HG03457 (cell line): ENCODE results near the gene R3HDM2.
"Not testable (repeated sequence)": the region's sequence is repeated elsewhere in the genome, so short reads cannot be mapped to it uniquely, and the experiment has no call there.

Experiments used
- ATAC-seq: cut with Tn5 transposase; IDR thresholded peaks from one replicate; pipeline ENCODE4 v1.9.1; 2021; ENCODE audit warnings: moderate number of reproducible peaks; ENCODE audit not compliant: unreplicated experiment

R3HDM2 gene

DNA sequence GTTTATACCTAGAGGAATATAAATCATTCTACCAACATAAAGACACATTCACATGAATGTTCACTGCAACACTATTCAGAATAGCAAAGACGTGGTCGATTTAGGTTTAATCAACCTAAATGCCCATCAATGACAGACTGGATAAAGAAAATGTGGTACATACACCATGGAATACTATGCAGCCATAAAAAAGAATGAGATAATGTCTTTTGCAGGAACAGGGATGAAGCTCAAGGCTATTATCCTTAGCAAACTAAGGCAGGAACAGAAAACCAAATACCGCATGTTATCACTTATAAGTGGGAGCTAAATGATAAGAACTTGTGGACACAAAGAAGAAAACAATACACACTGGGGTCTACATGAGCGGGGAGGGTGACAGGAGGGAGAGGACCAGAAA, 94.5 kb downstream of the R3HDM2 start:
- ATAC-seq, result not testable (repeated sequence)

GRCh38 chr12:57334219-57334618, 96.6 kb downstream of the R3HDM2 start:
- ATAC-seq, result no peak

DNA sequence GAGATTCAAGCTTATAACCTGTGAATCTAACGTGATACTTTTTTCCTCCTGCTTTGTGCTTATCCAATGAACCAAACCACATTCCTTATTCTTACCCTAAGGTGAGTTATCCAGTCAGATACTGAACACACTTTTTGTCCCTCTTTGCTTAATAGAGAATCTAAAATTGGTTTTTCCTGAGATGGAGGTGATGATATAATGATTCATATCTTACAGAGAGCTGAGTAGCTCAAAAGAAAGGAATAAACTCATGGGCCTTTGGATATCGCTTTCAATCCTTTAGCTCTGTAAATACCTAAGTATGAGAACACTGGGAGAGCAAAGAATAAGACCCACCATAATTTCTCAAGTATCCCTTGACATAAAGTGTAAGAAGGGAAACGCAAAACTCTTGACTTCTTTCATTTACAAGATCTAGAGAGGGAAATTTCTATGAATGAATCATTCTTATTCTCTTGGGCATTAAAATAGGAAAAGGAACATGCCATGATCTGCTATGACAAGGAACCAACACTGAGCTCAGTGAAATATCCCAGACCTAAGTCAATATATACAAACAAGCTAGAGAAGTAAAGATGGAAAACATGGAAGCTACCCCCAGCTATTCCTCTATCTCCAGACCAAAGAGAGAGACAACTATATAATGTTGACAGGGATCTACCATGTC, 98.1 kb downstream of the R3HDM2 start:
- ATAC-seq, result no peak

DNA sequence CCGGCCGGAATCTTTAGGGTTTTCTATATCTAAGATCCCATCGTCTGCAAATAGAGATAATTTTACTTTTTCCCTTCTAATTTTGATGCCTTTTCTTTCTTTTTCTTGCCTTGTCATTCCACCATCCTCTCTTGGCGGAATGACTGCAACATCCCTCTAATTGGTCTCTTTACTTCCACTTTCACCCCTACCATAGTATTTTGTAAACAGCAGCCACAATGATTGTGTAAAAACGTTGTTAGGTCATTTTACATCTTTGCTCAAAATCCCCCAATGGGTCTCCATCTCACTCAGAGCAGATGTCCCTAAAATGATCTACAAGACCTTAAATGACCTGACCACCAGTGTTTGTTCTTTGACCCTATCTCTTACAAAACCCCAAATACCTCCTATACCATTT, 99.9 kb downstream of the R3HDM2 start:
- ATAC-seq, result no peak

DNA sequence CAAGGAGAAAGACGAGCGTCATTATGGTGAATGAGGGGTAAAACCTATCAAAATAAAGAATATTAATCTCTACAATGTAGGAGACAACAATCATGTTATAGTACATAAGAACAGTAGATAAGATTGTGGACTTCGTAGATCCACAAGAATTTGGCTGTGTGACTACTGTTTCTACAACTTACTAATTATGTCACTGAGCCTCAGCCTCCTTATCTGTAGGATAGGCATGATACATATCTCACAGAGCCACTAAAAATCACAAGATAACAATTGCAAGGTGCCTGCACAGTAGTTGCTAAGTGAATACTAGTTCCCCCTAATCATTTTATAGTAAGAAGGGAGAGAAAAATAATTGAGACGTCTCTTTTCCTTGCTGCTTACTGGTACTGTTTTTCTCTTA, 101.6 kb downstream of the R3HDM2 start:
- ATAC-seq, result no peak

DNA sequence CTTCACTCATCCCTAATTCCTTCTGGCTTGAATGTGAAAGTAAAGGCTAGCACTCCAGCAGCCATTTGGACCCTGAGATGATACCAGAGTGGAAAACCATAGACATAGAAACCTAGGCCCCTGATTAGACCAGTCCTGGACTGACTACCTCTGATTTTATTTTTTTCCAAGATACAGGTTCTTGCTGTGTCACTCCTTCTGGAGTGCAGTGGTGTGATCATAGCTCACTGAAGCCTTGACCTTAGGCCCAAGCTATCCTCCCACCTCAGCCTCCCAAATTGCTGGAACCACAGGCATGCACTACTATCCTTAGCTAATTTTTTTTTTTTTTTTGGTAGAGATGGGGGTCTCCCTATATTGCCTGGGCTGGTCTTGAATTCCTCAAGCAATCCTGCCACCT, 105.4 kb downstream of the R3HDM2 start:
- ATAC-seq, result no peak

DNA sequence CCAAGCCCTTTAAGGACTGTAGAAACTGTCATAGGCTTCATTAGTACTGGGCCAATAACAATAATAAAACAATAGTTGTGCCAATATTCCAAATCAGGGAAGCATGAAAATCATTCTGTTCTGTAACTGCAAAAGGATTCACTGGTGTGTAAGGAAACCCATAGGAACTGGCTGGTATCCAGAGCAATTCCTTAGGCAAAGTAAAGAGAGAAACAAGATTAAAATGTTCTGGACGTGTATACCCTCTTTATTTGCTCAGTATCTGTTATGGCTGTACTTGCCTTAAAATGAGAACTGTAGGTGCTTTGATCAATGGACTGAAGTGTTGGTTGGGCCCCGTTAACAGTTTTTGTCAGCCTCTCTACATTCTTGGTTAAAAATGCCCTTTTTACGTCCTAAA, 107.4 kb downstream of the R3HDM2 start:
- ATAC-seq, result no peak

DNA sequence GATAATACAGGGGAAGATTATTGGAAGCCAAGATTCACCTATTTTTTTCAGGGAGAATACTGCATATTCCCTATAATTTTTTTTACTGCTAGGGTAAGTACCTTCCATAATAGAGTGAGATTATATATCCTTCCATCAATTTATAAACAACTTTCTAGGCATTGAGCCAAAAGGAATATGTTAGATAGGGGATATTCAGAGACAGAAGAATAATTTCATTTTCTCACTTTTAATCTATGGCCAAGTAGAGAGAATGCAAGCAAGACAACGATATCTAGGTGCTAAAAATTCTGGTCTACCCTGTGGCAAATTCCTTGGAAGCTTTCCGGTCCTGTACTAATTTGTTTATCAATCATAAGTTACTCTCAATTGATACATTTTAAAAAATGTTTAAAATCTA, 110.2 kb downstream of the R3HDM2 start:
- no peak for ATAC-seq

DNA sequence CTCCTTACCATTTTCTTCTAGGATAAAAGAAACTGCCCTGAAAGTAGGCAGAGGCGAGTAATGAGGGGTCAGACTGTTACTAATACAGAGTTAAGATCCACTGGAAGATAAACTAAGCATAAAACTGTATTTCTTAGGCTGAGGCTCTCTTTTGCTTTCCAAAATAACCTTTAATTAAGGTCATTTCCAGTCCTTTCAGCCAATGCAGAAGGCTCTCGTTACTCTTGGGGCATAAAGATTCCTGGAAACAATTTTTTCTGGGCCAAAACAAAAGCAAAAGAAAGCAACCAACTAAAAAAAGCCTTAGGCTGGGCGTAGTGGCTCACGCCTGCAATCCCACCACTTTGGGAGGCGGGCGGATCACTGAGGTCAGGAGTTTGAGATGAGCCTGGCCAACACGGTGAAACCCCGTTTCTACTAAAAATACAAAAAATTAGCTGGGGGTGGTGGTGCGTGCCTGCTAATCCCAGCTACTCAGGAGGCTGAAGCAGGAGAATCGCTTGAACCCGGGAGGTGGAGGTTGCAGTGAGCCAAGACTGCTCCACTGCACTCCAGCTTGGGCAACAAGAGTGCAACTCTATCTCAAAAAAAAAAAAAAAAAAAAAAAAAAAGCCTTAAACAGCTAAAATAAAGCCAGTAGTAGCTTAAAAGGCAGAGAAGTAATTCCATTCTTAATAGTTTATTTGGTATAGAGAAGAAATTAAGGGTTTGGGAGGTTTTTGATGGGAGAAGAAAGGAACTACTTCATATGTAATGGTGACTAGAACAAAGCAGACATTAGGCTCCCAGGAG, 111.0 kb downstream of the R3HDM2 start:
- no peak for ATAC-seq

DNA sequence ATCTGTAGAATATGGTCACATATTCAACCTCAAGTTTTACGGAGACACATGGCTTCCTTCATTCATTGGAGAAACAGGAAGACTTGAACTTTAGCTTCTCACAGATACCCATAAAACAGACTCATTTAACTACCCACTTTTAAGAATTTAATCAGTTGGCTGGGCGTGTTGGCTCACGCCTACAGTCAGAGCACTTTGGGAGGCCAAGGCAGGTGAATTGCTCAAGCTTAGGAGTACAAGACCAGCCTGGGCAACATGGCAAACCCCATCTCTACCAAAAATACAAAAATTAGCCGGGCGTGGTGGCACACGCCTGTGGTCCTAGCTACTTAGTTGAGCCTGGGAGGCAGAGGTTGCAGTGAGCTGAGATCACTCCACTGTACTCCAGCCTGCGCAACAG, 115.2 kb downstream of the R3HDM2 start:
- no peak for ATAC-seq

DNA sequence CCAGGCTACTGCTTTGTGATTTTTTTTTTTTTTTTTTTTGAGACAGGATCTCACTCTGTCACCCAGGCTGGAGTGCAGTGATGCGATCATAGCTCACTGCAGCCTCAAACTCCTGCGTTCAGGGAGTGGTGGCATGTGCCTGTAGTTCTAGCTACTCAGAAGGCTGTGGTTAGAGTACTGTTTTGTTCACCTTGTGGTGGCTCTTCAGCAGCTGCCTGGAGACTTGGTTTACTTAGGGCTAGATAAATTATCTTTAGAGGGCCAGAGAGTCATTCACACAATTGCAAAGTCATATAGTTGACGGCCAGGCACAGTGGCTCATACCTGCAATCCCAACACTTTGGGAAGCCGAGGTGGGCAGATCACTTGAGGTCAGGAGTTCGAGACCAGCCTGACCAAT, 118.6 kb downstream of the R3HDM2 start:
- not testable (repeated sequence) for ATAC-seq

- no peak for ATAC-seq
Observed at GRCh38 chr12:57309420-57309819, 121.4 kb downstream of the R3HDM2 start.

- ATAC-seq, result no peak
Observed at GRCh38 chr12:57300961-57301584, 129.8 kb downstream of the R3HDM2 start.

DNA sequence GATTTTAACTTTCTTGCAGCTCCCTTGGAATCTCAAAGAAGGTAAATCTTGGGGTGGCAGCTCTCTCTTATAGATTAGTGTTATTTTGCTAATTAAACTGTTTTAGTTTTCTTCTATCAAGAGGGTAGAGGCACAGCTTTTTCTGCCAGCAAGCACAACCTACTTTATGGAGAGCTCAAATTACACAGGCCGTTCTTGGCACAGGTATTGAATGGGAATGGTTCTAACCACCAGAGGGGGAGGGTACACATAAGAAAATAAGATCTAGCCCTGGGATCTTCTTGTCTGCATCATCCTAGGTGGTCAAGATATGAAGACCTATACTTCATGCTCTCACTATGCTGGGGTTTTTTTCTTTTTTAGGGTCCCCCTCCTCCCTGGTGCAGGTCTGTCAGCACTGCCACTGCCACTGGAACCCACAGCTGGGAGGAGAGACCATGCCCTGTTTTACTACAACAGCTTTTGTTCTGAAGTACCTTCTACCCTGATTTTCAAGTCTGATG, 131.3 kb downstream of the R3HDM2 start:
- ATAC-seq, result no peak

- ATAC-seq, result no peak
Observed at GRCh38 chr12:57296291-57296690, 134.6 kb downstream of the R3HDM2 start.

- ATAC-seq, result not testable (repeated sequence)
Observed at GRCh38 chr12:57282073-57282472, 148.8 kb downstream of the R3HDM2 start.

- peak; percentile 82 for ATAC-seq
Observed at GRCh38 chr12:57280211-57281062, 150.4 kb downstream of the R3HDM2 start.

DNA sequence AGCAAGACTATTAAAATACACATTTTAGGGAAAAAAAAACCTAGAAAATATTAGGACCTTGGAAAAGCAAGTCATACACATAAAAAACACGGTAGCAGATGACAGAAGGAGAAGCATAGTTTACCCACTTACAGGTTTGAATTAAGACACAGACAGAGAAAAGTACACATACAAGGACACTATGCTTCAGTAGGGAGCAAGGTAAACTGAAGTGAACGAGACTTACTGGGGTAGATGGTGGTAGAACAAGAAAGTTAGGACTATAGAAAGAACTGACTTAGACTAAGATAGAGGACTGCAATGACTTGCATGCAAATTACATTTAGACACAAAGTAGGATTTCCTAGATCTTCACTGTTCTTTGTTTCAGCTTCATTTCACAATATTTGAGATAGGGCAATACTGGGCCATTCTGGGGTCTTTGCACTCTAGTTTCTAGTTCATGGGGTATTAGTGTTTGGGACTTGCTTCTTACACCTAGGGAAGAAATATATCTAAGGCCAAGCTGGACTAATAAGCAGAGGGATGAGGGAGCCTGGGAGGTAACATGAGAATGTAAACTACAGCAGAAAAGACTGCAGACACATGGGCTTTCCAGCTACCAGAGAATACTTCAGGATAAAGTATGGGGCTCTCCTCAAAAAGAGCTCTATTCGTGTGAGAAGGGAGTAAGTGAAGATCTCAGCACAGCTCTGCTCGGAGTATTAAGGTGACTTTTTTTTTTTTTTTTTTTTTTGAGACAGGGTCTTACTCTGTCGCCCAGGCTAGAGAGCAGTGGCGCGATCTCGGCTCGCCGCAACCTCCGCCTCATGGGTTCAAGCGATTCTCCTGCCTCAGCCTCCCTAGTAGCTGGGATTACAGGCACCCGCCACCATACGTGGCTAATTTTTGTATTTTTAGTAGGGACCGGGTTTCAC, 152.1 kb downstream of the R3HDM2 start:
- ATAC-seq, result no peak

DNA sequence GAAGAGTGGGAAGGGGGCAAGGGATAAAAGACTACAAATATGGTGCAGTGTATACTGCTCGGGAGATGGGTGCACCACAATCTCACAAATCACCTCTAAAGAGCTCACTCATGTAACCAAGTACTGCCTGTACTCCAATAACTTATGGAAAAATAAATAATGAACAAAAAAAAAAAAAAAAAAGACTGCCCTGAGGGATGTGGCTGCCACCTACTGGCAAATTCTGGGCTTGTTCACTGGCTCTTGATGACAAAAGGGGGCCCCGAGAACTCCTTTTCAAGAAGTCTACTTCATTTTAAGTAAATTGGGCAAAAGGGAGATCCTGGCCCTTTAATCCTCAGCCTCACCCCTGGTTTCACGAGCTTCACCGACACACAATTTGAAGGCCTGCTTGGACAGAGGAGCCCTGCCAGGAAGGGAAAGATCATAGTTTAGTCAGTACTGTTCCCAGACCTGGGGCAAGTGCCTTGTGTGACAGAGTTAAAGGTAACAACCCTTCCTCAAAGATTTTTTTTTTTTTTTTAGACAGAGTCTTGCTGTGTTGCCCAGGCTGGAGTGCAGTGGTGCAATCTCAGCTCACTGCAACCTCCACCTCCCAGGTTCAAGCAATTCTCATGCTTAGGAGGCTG, 153.8 kb downstream of the R3HDM2 start:
- ATAC-seq, result no peak
